Right ventricle myocardium superior (tissue), 1 donor: ENCODE data around the gene ZNF831. TPM values are rescaled to one million over a fixed set of nuclear protein-coding genes. Genes with fewer than 3 reads are reported as not detected.

Experiments used
- ATAC-seq: fragments of 200-7000 bp; cut with Tn5 transposase; one replicate; pipeline ENCODE4 v1.9.1; 2020; ENCODE audit warnings: mild to moderate bottlenecking; ENCODE audit not compliant: poor library complexity
- DNase-seq: peaks from one replicate; pipeline ENCODE4 v3.0.0-alpha.2; 2020
- intact Hi-C: fragments of 100-400 bp; cut with DNase I; formaldehyde crosslinking; loops from one replicate; pipeline ENCODE4 v1.11.2; 2022
- total RNA-seq: library from RNA; stranded (reverse); fragmentation: NEBNext Ultra II Directional; extraction: Animal tissue kit (Norgen Biotek cat#: 25700); gene quantifications from one replicate; pipeline ENCODE4 v1.2.1, GENCODE V29; 2021
- donor health status: DM: no; HTN: yes; CAD: no; lungs with severe emphysema.

ZNF831 gene
- total RNA-seq, 1 donor from 2014 or later: 0.08 TPM

GRCh38 chr20:59138114-59138748 is 25.4 kb upstream of the ZNF831 start:
- DNase-seq (no peak), ATAC-seq (no peak)
- intact Hi-C loops: no loop called here

- intact Hi-C loops: no loop called here
Observed at GRCh38 chr20:59139998-59140397, 23.6 kb upstream of the ZNF831 start.

GRCh38 chr20:59141818-59142581 is 21.6 kb upstream of the ZNF831 start:
- intact Hi-C loops: no loop called here
- ATAC-seq: no peak
- DNase-seq: no peak

More at GRCh38 chr20:59139998-59140397, 23.6 kb upstream of the ZNF831 start:
- no peak for DNase-seq
- no peak for ATAC-seq

GRCh38 chr20:59143326-59143725 is 20.3 kb upstream of the ZNF831 start:
- no peak for DNase-seq
- ATAC-seq: no peak
- intact Hi-C loops: no loop called here

GRCh38 chr20:59144179-59144830 is 19.3 kb upstream of the ZNF831 start:
- ATAC-seq (no peak), DNase-seq (no peak)
- intact Hi-C loops: no loop called here

- DNase-seq (no peak), ATAC-seq (no peak)
- intact Hi-C loops: no loop called here
Observed at GRCh38 chr20:59144831-59145196, 18.8 kb upstream of the ZNF831 start.

- no peak for DNase-seq
- intact Hi-C loops: no loop called here
- ATAC-seq: no peak
Observed at GRCh38 chr20:59145247-59145923, 18.2 kb upstream of the ZNF831 start.

- ATAC-seq: peak; percentile 44
- intact Hi-C loops: no loop called here
- DNase-seq: no peak
Observed at GRCh38 chr20:59145924-59146779, 17.5 kb upstream of the ZNF831 start.

GRCh38 chr20:59146780-59147565 is 16.6 kb upstream of the ZNF831 start:
- intact Hi-C loops: no loop called here
- ATAC-seq (peak; percentile 40), DNase-seq (peak; percentile 53)

- ATAC-seq (no peak), DNase-seq (no peak)
- intact Hi-C loops: no loop called here
Observed at GRCh38 chr20:59147586-59147985, 16.0 kb upstream of the ZNF831 start.

GRCh38 chr20:59148701-59149493 is 14.7 kb upstream of the ZNF831 start:
- DNase-seq (no peak), ATAC-seq (no peak)
- intact Hi-C loops: no loop called here

- ATAC-seq: no peak
- intact Hi-C loops: no loop called here
- peak; percentile 50 for DNase-seq
Observed at GRCh38 chr20:59149678-59150504, 13.7 kb upstream of the ZNF831 start.

- ATAC-seq (no peak), DNase-seq (no peak)
- intact Hi-C loops: no loop called here
Observed at GRCh38 chr20:59150821-59151251, 12.8 kb upstream of the ZNF831 start.

- no peak for DNase-seq
- intact Hi-C loops: no loop called here
- ATAC-seq: no peak
Observed at GRCh38 chr20:59151391-59151790, 12.2 kb upstream of the ZNF831 start.

- no peak for DNase-seq
- ATAC-seq: no peak
- intact Hi-C loops: no loop called here
Observed at GRCh38 chr20:59151820-59152219, 11.8 kb upstream of the ZNF831 start.
